Breast epithelium (tissue), 3 donors: ENCODE data around the gene TM9SF2.

Experiments used
- CTCF ChIP-seq, 3 donors: fragments of 450-650 bp; IDR thresholded peaks; one replicate each; pipeline ENCODE4 v1.5.1; 2016 to 2017; ENCODE audit warnings: antibody characterized with exemption in 3 of 3, mild to moderate bottlenecking in 3 of 3, moderate library complexity in 3 of 3
- POLR2A ChIP-seq: fragments of 450-650 bp; IDR thresholded peaks from one replicate; pipeline ENCODE4 v1.6.1; 2016; ENCODE audit warnings: antibody characterized with exemption, mild to moderate bottlenecking, moderate library complexity

GRCh38 chr13:99587021-99587420, 85.7 kb downstream of the TM9SF2 start:
- TF ChIP-seq CTCF (IDR thresholded peaks at IDR 0.05) (no peak), POLR2A (no peak)
